Keratinocyte (primary cell): ENCODE results near the gene NPRL2.

Experiments used
- EZH2 ChIP-seq: IDR thresholded peaks from one replicate; pipeline ENCODE4 v1.6.1; 2012; ENCODE audit warnings: inconsistent platforms, mild to moderate bottlenecking, low read length, moderate library complexity
- TF ChIP-seq, protein P1 (sequence below), 3 experiments: IDR thresholded peaks in 1 of 3; conservative IDR thresholded peaks in 1 of 3; optimal IDR thresholded peaks in 1 of 3; 2 replicates in 2 of 3; 3 replicates in 1 of 3; pipeline versions ENCODE3 to v1.5.1; 2011; ENCODE audit warnings: low read length in 3 of 3, mild to moderate bottlenecking in 3 of 3, moderate library complexity in 2 of 3, control low read depth in 1 of 3, inconsistent platforms in 1 of 3; ENCODE audit not compliant: insufficient read depth in 2 of 3; ENCODE audit errors: extremely low read depth in 1 of 3

DNA sequence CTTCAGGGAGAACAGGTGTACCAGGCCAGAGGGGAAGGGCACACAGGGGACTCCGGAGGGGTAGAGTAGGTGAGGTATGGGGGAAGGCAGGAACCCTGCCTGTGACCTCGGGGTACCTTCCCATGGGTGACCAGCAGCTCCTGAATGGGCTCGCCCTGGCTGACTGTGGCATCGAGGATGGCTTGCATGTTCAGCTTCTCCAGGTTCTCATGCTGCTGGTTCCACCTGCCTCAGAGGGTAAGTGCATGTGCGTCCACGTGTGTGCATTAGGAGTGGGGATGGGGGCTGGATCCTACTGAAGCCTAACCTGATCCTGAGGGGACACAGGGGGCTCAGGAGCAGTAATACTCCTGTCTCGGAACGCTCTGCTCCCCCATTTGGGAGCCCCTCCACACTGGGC, 5.6 kb downstream of the NPRL2 start:
- TF ChIP-seq, protein P1, sequence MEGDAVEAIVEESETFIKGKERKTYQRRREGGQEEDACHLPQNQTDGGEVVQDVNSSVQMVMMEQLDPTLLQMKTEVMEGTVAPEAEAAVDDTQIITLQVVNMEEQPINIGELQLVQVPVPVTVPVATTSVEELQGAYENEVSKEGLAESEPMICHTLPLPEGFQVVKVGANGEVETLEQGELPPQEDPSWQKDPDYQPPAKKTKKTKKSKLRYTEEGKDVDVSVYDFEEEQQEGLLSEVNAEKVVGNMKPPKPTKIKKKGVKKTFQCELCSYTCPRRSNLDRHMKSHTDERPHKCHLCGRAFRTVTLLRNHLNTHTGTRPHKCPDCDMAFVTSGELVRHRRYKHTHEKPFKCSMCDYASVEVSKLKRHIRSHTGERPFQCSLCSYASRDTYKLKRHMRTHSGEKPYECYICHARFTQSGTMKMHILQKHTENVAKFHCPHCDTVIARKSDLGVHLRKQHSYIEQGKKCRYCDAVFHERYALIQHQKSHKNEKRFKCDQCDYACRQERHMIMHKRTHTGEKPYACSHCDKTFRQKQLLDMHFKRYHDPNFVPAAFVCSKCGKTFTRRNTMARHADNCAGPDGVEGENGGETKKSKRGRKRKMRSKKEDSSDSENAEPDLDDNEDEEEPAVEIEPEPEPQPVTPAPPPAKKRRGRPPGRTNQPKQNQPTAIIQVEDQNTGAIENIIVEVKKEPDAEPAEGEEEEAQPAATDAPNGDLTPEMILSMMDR (optimal IDR thresholded peaks at IDR 0.05 in 1 of 3, IDR thresholded peaks at IDR 0.05 in 1 of 3, conservative IDR thresholded peaks at IDR 0.05 in 1 of 3; ENCODE audit: extremely low read depth in 1 of 3, insufficient read depth in 2 of 3, low read length in 3 of 3) = no peak
- no peak for TF ChIP-seq EZH2
